Breast epithelium (tissue), 4 donors: ENCODE results near the gene CHMP3. TPM values are rescaled to one million over a fixed set of nuclear protein-coding genes. Genes with fewer than 3 reads are reported as not detected.

Experiments
- DNase-seq, 2 donors: peaks; one replicate each; pipeline ENCODE4 v3.0.0-alpha.2; 2019; ENCODE audit warnings: low spot score in 2 of 2
- H3K27ac ChIP-seq, 2 donors: fragments of 200-600 bp; sonication (generic) in 1 of 2; one replicate each; pipeline ENCODE4 v1.5.1; 2016 to 2019; ENCODE audit warnings: mild to moderate bottlenecking in 1 of 2
- H3K27me3 ChIP-seq, 2 donors: fragments of 200-600 bp; sonication (generic) in 1 of 2; one replicate each; pipeline versions ENCODE4 v1.5.1 to v1.6.0; 2017 to 2019; ENCODE audit warnings: control low read depth in 1 of 2, mild to moderate bottlenecking in 1 of 2
- H3K36me3 ChIP-seq: fragments of 200-600 bp; one replicate; pipeline ENCODE4 v1.5.1; 2019
- H3K4me1 ChIP-seq, 2 donors: fragments of 200-600 bp; sonication (generic); one replicate each; pipeline ENCODE4 v1.5.1; 2016 to 2019; ENCODE audit warnings: control low read depth in 1 of 2
- H3K4me3 ChIP-seq, 3 donors: fragments of 200-600 bp; sonication (generic); 1 replicate in 2 of 3; 2 replicates in 1 of 3; pipeline ENCODE4 v1.5.1; 2016 to 2019; ENCODE audit warnings: mild to moderate bottlenecking in 3 of 3, moderate library complexity in 2 of 3
- H3K9me3 ChIP-seq, 2 donors: fragments of 200-600 bp; sonication (generic) in 1 of 2; one replicate each; pipeline ENCODE4 v1.5.1; 2016 to 2019; ENCODE audit warnings: control low read depth in 1 of 2
- CTCF ChIP-seq, 3 donors: fragments of 450-650 bp; IDR thresholded peaks; one replicate each; pipeline ENCODE4 v1.5.1; 2016 to 2017; ENCODE audit warnings: antibody characterized with exemption in 3 of 3, mild to moderate bottlenecking in 3 of 3, moderate library complexity in 3 of 3
- POLR2A ChIP-seq: fragments of 450-650 bp; IDR thresholded peaks from one replicate; pipeline ENCODE4 v1.6.1; 2016; ENCODE audit warnings: antibody characterized with exemption, mild to moderate bottlenecking, moderate library complexity
- POLR2AphosphoS5 ChIP-seq, 3 donors: sonication (generic); formaldehyde crosslinking; IDR thresholded peaks; one replicate each; pipeline ENCODE4 v1.6.1; 2017; ENCODE audit warnings: antibody characterized with exemption in 3 of 3
- intact Hi-C: fragments of 100-400 bp; cut with DNase I; formaldehyde crosslinking; loops from one replicate; pipeline ENCODE4 v1.15.1; 2023; ENCODE audit warnings: low total_unique reads
- total RNA-seq, 3 donors: library from RNA; depleted of rRNA; stranded (reverse); fragments of >200 nt; gene quantifications; one replicate each; pipeline ENCODE4 v1.1.0, GENCODE V29; 2016

Gene CHMP3
- 100 to 1,000 TPM in 1 of 3 donors, 10 to 100 TPM in 2; 77.7 to 202 (median 97.3) TPM for total RNA-seq

DNA sequence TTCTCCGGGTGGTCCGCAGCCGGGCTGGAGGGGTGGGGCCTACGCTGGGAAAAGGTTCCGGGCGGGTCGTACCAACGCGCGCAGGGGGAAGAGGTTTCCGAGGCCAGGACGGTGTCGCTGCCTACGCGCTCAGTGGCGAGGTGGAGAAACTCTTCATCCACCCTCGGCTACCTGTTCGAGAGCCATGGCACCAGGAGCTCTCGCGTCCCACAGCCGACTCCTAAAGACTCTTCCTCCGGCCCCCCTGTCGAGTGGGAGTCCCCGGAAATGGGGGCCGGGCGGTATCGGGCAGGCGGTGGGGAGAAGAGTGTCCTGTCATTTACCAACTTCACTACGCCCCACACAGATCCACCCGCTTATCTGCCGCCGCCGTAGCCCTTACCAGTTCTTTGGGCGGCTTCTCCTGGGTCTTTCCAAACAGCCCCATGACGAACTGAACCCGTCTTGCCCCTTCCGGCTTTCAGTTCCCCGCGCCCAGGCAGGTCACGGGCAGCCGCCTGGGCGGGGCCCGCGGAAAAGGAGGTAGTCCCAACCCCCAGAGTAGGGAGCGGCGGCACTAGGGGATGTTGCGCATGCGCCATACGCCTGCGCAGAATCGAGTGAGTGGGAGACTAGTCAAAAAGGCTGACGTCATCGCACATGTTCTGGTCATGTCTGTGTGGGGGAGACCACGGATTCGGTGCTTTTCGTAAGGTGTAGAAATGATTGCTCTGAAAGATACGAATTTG lies at the start of gene CHMP3:
TSS of gene CHMP3 (minus strand) at position 522 of the 728 bp plus-strand sequence. CDS start at position 427, 95 bp downstream.
- TF ChIP-seq POLR2AphosphoS5 (IDR thresholded peaks at IDR 0.05) (peak; percentile 66 to 88 (median 87)), POLR2A (peak; percentile 68), CTCF (IDR thresholded peaks at IDR 0.05) (no peak)

GRCh38 chr2:86610871-86611270 lies 47.6 kb upstream of the CHMP3 start:
- Histone ChIP-seq H3K36me3 (no peaks in the 10 kb centered on the region), H3K27ac (no peak overlapping the region), H3K27me3 (no peaks in the 10 kb centered on the region), H3K4me1 (no peaks in the 10 kb centered on the region), H3K9me3 (no peaks in the 10 kb centered on the region), H3K4me3 (no peak overlapping the region)
- intact Hi-C loops: no loop called here
- no peak for TF ChIP-seq POLR2A
- TF ChIP-seq CTCF (IDR thresholded peaks at IDR 0.05): no peak
- no peak for TF ChIP-seq POLR2AphosphoS5 (IDR thresholded peaks at IDR 0.05)
- DNase-seq: no peak

More for the DNA sequence above, at the start of gene CHMP3:
- peak; percentile 96 for DNase-seq
- no peaks in the 10 kb centered on the region for H3K27me3 ChIP-seq
- H3K4me1 ChIP-seq: no peaks in the 10 kb centered on the region
- H3K27ac ChIP-seq: peak within 1 kb of the TSS; percentile 99
- intact Hi-C loops: no loop called here
- H3K9me3 ChIP-seq: no peaks in the 10 kb centered on the region
- H3K4me3 ChIP-seq: peak within 1 kb of the TSS; percentile 75 to 83 (median 82)
- no peaks in the 10 kb centered on the region for H3K36me3 ChIP-seq

- Histone ChIP-seq H3K36me3 (peaks cover 18% of the 10 kb centered on the region), H3K27me3 (no peaks in the 10 kb centered on the region), H3K9me3 (no peaks in the 10 kb centered on the region), H3K4me1 (no peaks in the 10 kb centered on the region), H3K4me3 (no peak overlapping the region), H3K27ac (no peak overlapping the region)
- intact Hi-C loops: no loop called here
- DNase-seq: no peak
- no peak for TF ChIP-seq POLR2A
- TF ChIP-seq CTCF (IDR thresholded peaks at IDR 0.05): no peak
- TF ChIP-seq POLR2AphosphoS5 (IDR thresholded peaks at IDR 0.05): no peak
Measured at GRCh38 chr2:86608832-86609410, 45.7 kb upstream of the CHMP3 start.

- no peak for DNase-seq
- Histone ChIP-seq H3K4me1 (no peaks in the 10 kb centered on the region), H3K27ac (no peak overlapping the region), H3K36me3 (peaks cover 19% of the 10 kb centered on the region), H3K4me3 (no peak overlapping the region), H3K27me3 (no peaks in the 10 kb centered on the region), H3K9me3 (no peaks in the 10 kb centered on the region)
- TF ChIP-seq CTCF (IDR thresholded peaks at IDR 0.05) (no peak), POLR2AphosphoS5 (IDR thresholded peaks at IDR 0.05) (no peak), POLR2A (no peak)
- intact Hi-C loops: no loop called here
Measured at GRCh38 chr2:86603905-86604304, 40.7 kb upstream of the CHMP3 start.

DNA sequence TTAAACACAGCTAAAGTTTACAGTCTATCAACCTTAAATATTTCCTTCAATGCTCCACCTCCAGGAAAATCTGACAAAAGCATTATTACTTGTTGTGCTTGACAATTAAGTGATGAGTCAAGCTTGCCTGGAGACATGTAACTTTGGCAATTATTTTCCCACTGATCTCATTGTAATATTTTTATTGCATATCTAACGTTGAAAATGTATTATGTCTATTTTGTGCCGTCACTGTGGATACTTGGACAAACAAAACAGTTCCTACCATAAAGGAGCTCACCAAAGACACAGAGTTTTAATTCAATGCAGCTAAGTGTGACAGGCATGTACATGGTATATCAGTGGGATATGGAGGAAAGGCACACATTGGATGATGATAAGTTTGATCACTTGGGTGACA lies 35.7 kb upstream of the CHMP3 start:
- intact Hi-C loops: no loop called here
- Histone ChIP-seq H3K27ac (no peak overlapping the region), H3K4me1 (no peaks in the 10 kb centered on the region), H3K4me3 (no peak overlapping the region), H3K36me3 (peaks cover 1% of the 10 kb centered on the region), H3K27me3 (no peaks in the 10 kb centered on the region), H3K9me3 (no peaks in the 10 kb centered on the region)
- no peak for TF ChIP-seq POLR2A
- TF ChIP-seq CTCF (IDR thresholded peaks at IDR 0.05): no peak
- TF ChIP-seq POLR2AphosphoS5 (IDR thresholded peaks at IDR 0.05): no peak
- no peak for DNase-seq
